ENCODE results near the gene SKIC2.

DNA sequence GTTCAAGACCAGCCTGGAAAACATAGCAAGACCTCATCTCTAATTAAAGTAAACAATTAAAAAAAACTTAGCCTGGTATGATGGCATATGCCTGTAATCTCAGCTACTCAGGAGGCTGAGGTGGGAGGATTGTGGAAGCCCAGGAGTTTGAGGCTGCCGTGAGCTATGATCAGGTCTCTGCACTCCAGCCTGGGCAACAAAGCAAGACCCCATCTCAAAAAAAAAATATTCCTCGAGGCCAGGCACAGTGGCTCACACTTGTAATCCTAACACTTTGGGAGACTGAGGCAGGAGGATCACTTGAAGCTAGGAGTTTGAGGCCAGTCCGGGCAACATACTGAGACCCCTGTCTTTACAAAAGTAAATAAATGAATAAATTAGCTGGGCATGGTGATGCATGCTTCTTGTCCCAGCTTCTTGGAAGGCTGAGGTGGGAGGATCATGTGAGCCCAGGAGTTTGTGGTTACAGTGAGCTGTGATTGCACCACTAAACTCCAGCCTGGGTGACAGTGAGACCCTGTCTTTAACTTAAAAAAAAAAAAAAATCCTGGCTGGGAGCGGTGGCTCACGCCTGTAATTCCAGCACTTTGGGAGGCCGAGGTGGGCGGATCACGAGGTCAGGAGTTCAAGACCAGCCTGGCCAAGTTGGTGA, 40.8 kb upstream of the SKIC2 start:
- TF ChIP-seq, protein P1, sequence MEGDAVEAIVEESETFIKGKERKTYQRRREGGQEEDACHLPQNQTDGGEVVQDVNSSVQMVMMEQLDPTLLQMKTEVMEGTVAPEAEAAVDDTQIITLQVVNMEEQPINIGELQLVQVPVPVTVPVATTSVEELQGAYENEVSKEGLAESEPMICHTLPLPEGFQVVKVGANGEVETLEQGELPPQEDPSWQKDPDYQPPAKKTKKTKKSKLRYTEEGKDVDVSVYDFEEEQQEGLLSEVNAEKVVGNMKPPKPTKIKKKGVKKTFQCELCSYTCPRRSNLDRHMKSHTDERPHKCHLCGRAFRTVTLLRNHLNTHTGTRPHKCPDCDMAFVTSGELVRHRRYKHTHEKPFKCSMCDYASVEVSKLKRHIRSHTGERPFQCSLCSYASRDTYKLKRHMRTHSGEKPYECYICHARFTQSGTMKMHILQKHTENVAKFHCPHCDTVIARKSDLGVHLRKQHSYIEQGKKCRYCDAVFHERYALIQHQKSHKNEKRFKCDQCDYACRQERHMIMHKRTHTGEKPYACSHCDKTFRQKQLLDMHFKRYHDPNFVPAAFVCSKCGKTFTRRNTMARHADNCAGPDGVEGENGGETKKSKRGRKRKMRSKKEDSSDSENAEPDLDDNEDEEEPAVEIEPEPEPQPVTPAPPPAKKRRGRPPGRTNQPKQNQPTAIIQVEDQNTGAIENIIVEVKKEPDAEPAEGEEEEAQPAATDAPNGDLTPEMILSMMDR (IDR thresholded peaks at IDR 0.05; ENCODE audit: low read depth, low read length): no peak
- TF ChIP-seq EZH2phosphoT487 (IDR thresholded peaks at IDR 0.05; ENCODE audit: low read depth): no peak

All from OCI-LY3 (cell line).